GM23338 (cell line): Measurements from ENCODE around the gene BANP. TPM values are rescaled to one million over a fixed set of nuclear protein-coding genes. Genes with fewer than 3 reads are reported as not detected.
"Not testable (repeated sequence)": the region's sequence is repeated elsewhere in the genome, so short reads cannot be mapped to it uniquely, and the experiment has no call there.

Experiments
- ATAC-seq: fragments of 200-7000 bp; cut with Tn5 transposase; 3 replicates; pipeline ENCODE4 v1.9.1; 2020
- DNase-seq: peaks from one replicate; pipeline ENCODE4 v3.0.0-alpha.2; 2015; ENCODE audit warnings: low spot score
- H2AFZ ChIP-seq: fragments of 200-600 bp; sonication (generic); 2 replicates; pipeline ENCODE4 v1.8.0; 2016; ENCODE audit warnings: antibody characterized with exemption, mild to moderate bottlenecking, moderate library complexity
- H3F3A ChIP-seq: fragments of 200-600 bp; sonication (generic); replicated peaks from 2 replicates; pipeline ENCODE4 v1.8.0; 2017; ENCODE audit warnings: antibody characterized with exemption, mixed run types, low read depth
- H3K27ac ChIP-seq: fragments of 200-600 bp; sonication (generic); 2 replicates; pipeline ENCODE4 v1.6.1; 2016; ENCODE audit warnings: low read depth
- H3K27me3 ChIP-seq: fragments of 200-600 bp; sonication (generic); 2 replicates; pipeline ENCODE4 v1.8.0; 2016; ENCODE audit warnings: mild to moderate bottlenecking, mixed run types, moderate library complexity; ENCODE audit not compliant: insufficient read depth
- H3K36me3 ChIP-seq: fragments of 200-600 bp; sonication (generic); 2 replicates; pipeline ENCODE4 v1.8.0; 2016; ENCODE audit warnings: mild to moderate bottlenecking; ENCODE audit not compliant: insufficient read depth
- H3K4me1 ChIP-seq: fragments of 200-600 bp; sonication (generic); 2 replicates; pipeline ENCODE4 v1.8.0; 2016; ENCODE audit warnings: mild to moderate bottlenecking, moderate library complexity; ENCODE audit not compliant: insufficient read depth
- H3K4me2 ChIP-seq: fragments of 200-600 bp; sonication (generic); 2 replicates; pipeline ENCODE4 v1.7.1; 2017; ENCODE audit warnings: mixed run types
- H3K4me3 ChIP-seq: fragments of 200-600 bp; sonication (generic); 2 replicates; pipeline ENCODE4 v1.6.1; 2016; ENCODE audit warnings: mixed run types
- H3K79me2 ChIP-seq: fragments of 200-600 bp; sonication (generic); replicated peaks from 2 replicates; pipeline ENCODE4 v1.8.0; 2017; ENCODE audit warnings: mild to moderate bottlenecking; ENCODE audit not compliant: insufficient read depth
- H3K9me2 ChIP-seq: fragments of 200-600 bp; sonication (generic); 2 replicates; pipeline ENCODE4 v1.8.0; 2017; ENCODE audit not compliant: insufficient read depth
- H4K20me1 ChIP-seq: fragments of 200-600 bp; sonication (generic); replicated peaks from 2 replicates; pipeline ENCODE4 v1.8.0; 2017; ENCODE audit warnings: mild to moderate bottlenecking; ENCODE audit not compliant: insufficient read depth
- H3K27ac Mint-ChIP-seq: 2 replicates; pipeline ENCODE4 v1.8.0; 2020; ENCODE audit warnings: inconsistent platforms, mild to moderate bottlenecking, moderate library complexity, mixed read lengths
- H3K27me3 Mint-ChIP-seq: 3 replicates; pipeline ENCODE4 v1.8.0; 2022; ENCODE audit warnings: low read depth, mild to moderate bottlenecking, moderate library complexity, mixed read lengths, inconsistent platforms; ENCODE audit not compliant: insufficient read depth, poor library complexity
- H3K36me3 Mint-ChIP-seq: 3 replicates; pipeline ENCODE4 v1.8.0; 2021; ENCODE audit warnings: low read depth, mild to moderate bottlenecking, inconsistent platforms, moderate library complexity, mixed read lengths
- H3K4me1 Mint-ChIP-seq: 3 replicates; pipeline ENCODE4 v1.8.0; 2020; ENCODE audit warnings: mild to moderate bottlenecking, inconsistent platforms, mixed read lengths
- H3K4me3 Mint-ChIP-seq: 3 replicates; pipeline ENCODE4 v1.8.0; 2021; ENCODE audit warnings: moderate library complexity, mild to moderate bottlenecking, inconsistent platforms, mixed read lengths
- H3K9me3 Mint-ChIP-seq: 3 replicates; pipeline ENCODE4 v1.8.0; 2020; ENCODE audit warnings: moderate library complexity, mild to moderate bottlenecking, inconsistent platforms, mixed read lengths
- CTCF ChIP-seq, 2 experiments: fragments of 200-600 bp in 1 of 2; sonication (generic) in 1 of 2; conservative IDR thresholded peaks; 2 replicates each; pipeline versions ENCODE4 v1.5.1 to v1.6.1; 2016 to 2017; ENCODE audit warnings: antibody characterized with exemption in 2 of 2, low read depth in 2 of 2, mild to moderate bottlenecking in 2 of 2, moderate library complexity in 1 of 2
- ETS1 ChIP-seq: IDR thresholded peaks from 2 replicates; pipeline ENCODE4 v1.6.1; 2016; ENCODE audit warnings: antibody characterized with exemption
- EZH2phosphoT487 ChIP-seq: fragments of 200-600 bp; sonication (generic); IDR thresholded peaks from one replicate; pipeline ENCODE4 v1.8.1; 2018; ENCODE audit warnings: antibody characterized with exemption; ENCODE audit not compliant: unreplicated experiment
- POLR2AphosphoS5 ChIP-seq: IDR thresholded peaks from 2 replicates; pipeline ENCODE4 v1.6.1; 2016; ENCODE audit warnings: antibody characterized with exemption, low read depth
- STAT1 ChIP-seq: IDR thresholded peaks from one replicate; pipeline ENCODE4 v1.6.1; 2016; ENCODE audit warnings: antibody characterized with exemption; ENCODE audit not compliant: unreplicated experiment
- ZNF114 ChIP-seq: fragments of 250-450 bp; sonication (Bioruptor Pico); IDR thresholded peaks from 2 replicates; pipeline ENCODE4 v1.5.0; 2020; ENCODE audit warnings: mild to moderate bottlenecking, moderate library complexity
- ZNF462 ChIP-seq: fragments of 250-450 bp; sonication (Bioruptor Pico); IDR thresholded peaks from 2 replicates; pipeline ENCODE4 v1.5.0; 2020; ENCODE audit warnings: mild to moderate bottlenecking, moderate library complexity
- polyA plus RNA-seq: library from polyadenylated mRNA; unstranded; fragments of >200 nt; fragmentation: Nextera tagmentation; extraction: Ambion mirVana; gene quantifications from 2 replicates; pipeline ENCODE4 v1.2.1, GENCODE V29; 2016
- total RNA-seq: library from RNA; depleted of rRNA; stranded (reverse); fragments of >200 nt; shearing (Covaris generic); gene quantifications from 2 replicates; pipeline ENCODE4 v1.2.3, GENCODE V29; 2014

BANP gene
- total and polyA plus RNA-seq, 2 experiments from 2014 or later = 22.3 to 48.0 TPM

- TF ChIP-seq ZNF462 (CRISPR knock-in tag) (no peak), CTCF (conservative IDR thresholded peaks at IDR 0.05; ENCODE audit: low read depth in 2 of 2) (no peak), ZNF114 (CRISPR knock-in tag) (no peak), ETS1 (no peak), STAT1 (no peak), POLR2AphosphoS5 (no peak)
Measured at GRCh38 chr16:88034770-88035169, 83.5 kb downstream of the BANP start (continued).

- Mint-ChIP-seq H3K4me3 (no peak overlapping the region), H3K36me3 (peaks cover 20% of the 10 kb centered on the region), H3K4me1 (peaks cover 25% of the 10 kb centered on the region), H3K9me3 (no peaks in the 10 kb centered on the region), H3K27ac (no peak overlapping the region), H3K27me3 (peaks cover 5% of the 10 kb centered on the region)
- Histone ChIP-seq H3K4me3 (no peak overlapping the region), H3K4me2 (no peak overlapping the region), H3K36me3 (no peaks in the 10 kb centered on the region), H4K20me1 (no peaks in the 10 kb centered on the region), H2AFZ (no peak overlapping the region), H3K27me3 (no peaks in the 10 kb centered on the region), H3F3A (no peaks in the 10 kb centered on the region), H3K9me2 (no peaks in the 10 kb centered on the region), H3K79me2 (peaks cover 3% of the 10 kb centered on the region; the same call in 1 of the 2 replicates), H3K27ac (no peak overlapping the region), H3K4me1 (no peaks in the 10 kb centered on the region)
- DNase-seq (no peak), ATAC-seq (peak; percentile 28; the same call in 2 of the 3 replicates)
- no peak for TF ChIP-seq EZH2phosphoT487
- peak in 1 of 2 experiments; percentile 20; a peak in 1 of 4 replicates for TF ChIP-seq CTCF (conservative IDR thresholded peaks at IDR 0.05; ENCODE audit: low read depth in 2 of 2)
Measured at GRCh38 chr16:88035292-88035691, 84.1 kb downstream of the BANP start.

- ATAC-seq, H3K27me3 Mint-ChIP-seq, DNase-seq, H3K4me1 ChIP-seq, H3K9me2 ChIP-seq, H3K4me3 ChIP-seq, H4K20me1 ChIP-seq, H3K36me3 ChIP-seq, H3F3A ChIP-seq, H3K79me2 ChIP-seq, H3K4me2 ChIP-seq, H3K27me3 ChIP-seq, H2AFZ ChIP-seq, H3K9me3 Mint-ChIP-seq, H3K27ac ChIP-seq, H3K4me3 Mint-ChIP-seq: not testable (repeated sequence)
- Mint-ChIP-seq H3K27ac (peak overlapping the region; percentile 77), H3K4me1 (peaks cover 20% of the 10 kb centered on the region), H3K36me3 (peaks cover 20% of the 10 kb centered on the region)
Measured at GRCh38 chr16:88035884-88036639, 84.8 kb downstream of the BANP start.
